ENCODE data around the gene TTLL11.
"Not testable (repeated sequence)": the region's sequence is repeated elsewhere in the genome, so short reads cannot be mapped to it uniquely, and the experiment has no call there.

The TTLL11 gene

DNA sequence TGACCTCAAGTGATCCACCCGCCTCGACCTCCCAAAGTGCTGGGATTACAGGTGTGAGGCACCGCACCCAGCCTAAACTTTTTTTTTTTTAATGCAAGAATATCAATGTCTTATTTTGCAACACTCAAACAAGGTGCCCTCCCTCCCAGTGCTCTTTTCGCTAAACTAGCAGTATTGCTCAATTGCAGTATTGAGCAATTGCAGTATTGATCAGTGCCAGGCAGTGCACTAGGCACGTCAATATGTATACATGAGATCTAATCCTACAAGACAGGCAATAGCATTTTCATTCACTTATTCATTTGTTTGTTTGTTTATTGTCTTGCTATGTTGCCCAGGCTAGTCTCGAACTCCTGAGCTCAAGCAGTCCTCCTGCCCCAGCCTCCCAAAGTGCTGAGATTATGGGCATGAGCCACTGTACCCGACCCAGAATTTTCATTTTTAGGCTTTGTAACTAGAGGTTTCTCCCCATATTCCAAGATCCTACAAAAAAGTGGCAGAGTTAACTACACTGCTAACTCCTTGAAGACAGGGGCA lies 94.5 kb downstream of the TTLL11 start:
- DNase-seq = no peak

DNA sequence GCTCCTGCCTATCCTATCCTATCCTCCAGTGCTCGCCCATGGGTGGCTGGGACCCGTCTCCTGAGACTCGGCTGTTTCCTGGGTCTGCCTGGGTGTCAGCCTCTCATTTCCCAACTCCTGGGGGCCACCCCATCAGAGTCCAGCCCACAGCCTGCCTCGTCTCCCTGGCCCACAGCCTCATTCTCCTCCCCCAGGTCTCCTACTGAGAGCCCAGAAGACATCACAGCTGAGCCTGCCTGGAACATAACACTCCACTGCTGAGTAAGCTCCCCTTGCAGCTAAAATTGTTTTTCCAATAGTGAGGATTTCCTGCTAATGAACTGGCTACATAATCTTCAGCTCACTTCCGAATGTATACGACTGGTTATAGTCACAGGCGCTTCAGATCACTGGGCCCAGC lies 95.3 kb downstream of the TTLL11 start:
- DNase-seq = no peak

DNA sequence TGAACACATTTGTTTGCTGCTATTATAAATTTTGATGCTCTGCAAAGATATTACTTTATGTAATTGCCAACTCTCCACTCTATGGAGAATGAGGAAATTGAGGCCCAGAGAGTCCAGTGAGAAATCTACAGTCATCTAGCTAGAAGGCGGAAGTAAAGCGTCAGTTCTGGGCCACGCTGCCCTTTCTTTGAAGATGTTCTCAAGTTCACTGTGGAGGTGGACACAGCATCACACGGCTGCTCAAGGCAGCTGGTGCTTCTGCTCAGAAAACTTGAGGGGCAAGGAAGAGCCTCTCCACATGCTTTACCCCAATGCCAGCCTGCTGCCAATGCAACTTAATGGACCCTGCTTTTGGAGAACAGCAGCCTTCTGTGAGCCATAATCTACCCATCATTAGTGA lies 96.3 kb downstream of the TTLL11 start:
- DNase-seq = no peak

DNA sequence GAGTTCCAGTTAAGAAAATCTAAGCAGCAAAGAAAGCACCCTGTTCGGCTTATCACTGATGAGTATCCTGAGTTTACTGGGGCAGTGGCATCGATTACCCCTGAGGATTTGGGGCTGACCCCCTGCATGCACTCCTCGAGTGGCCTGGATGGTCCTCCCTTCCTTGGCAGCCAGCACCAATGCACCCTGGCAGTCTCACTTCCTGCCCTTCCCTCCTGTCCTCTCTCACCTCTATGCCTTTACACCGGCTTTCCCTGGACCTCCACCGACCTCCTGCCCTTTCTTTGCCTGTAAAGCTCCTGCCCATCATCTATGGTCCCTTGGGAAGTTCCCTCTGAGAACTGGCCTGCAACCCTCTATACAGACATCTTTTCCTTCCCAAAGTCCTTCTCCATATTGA lies 97.1 kb downstream of the TTLL11 start:
- no peak for DNase-seq

DNA sequence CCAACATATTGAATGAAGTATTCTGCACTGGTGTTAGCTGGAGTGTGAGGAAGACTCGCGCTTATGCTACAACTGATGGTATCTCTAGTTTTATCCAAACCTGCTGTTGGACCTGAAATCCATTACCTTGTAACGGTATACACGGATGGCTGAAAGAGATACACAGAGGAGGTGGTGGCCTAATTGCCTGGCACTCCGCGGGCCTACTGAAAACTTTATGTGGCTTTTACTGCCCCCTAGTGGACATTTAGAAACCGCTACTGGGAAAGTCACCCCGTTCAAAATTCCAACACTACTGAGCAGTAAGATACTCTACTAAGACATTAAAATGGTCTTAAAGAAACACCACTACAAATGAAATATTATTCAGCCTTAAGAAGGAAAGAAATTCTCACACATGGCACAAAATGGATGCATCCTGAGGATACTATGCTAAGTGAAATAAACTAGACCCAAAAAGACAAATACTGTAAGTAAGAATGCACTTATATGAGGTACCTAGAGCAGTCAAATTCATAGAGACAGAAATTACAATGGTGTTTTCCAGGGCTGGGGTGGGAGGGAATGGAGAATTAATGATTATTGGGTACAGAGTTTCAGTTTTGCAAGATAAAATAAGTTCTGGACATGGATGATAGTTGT lies 100.4 kb downstream of the TTLL11 start:
- DNase-seq = peak; percentile 45

DNA sequence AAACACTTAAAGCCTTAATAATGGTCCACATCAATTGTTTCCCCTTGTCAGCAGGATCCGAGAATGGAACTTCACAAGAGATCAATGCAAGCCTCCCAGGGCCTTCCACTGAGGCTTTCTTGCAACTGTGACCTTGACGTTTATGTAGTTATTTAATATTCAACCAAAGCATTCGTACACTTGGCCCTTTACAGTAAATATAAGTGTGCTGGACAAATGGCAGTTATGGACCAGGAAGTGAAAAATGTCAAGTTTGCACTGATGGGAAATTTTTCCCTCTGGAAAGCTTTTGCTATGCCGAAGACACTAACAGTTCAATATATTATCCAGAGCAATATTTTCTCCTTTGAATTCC lies 101.8 kb downstream of the TTLL11 start:
- no peak for DNase-seq

DNA sequence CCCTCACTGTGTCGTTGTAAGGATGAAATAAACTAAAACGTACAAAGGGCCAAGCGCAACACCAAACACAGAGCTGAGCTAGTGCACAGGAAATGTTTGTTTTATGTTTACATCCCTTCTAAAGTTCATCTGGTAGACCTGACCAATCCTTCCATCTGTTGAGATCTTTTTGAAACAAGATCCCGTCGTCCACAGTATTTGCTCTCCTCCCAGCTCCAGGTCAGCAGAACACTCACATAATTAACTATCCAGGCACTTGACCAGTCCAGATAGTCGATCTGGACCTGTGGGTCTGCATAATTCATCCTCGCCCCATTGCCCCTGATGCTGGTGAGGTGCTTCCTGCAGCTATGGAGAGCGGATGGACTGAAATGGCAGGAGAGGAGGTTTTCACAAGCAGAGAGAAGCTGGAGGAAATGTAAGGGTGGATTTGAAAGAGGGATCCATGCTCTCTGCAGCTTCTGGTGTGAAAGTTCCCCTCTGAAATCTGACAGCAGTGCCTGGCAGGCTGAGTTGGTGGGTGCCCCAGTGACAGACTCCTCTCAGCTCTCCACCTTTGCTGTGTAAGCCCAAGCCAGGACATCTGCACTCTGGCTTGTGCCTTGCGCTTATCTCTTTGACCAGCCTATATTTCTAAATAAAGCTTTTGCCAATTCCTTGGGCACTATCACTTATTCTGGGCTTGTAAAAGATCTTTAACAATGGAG lies 102.4 kb downstream of the TTLL11 start:
- no peak for DNase-seq

DNA sequence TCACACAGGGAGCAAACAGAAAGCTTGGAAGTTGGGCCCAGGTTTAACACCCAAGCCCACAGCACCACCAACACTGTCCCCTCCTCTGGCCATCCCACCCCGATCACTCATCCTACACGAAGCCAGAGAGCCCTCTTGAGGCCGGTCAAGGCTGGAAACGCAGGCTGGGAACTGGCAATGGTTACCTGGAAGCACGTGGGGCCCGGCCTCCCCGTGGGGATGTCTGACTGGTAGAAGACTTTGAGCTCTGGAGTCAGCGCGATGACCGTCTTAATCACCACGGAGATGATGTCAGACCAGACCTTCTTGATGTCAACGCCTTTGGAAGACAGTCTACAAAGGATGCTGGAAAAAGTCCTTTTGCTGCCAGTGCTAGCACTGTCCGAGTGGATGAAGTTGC lies 104.1 kb downstream of the TTLL11 start:
- DNase-seq = no peak

DNA sequence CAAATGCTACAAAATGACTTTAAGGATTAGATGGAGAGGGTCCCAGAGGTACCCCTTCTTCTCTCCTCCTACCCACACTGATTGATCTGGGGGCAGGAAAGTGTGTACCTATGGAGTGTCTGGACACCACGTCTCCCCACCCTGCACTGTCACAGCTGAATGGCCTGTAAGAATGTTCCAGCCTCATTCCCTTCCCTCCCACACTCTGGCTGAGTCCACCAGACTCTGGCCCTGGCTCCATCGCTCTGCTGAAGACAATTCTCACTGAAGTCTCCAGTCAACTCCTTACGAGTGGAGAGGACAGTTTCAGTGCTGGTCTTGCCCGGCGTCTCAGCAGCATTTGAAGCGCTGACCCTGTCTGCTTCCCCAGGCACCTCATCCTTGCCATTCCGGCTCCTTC lies 105.8 kb downstream of the TTLL11 start:
- no peak for DNase-seq

DNA sequence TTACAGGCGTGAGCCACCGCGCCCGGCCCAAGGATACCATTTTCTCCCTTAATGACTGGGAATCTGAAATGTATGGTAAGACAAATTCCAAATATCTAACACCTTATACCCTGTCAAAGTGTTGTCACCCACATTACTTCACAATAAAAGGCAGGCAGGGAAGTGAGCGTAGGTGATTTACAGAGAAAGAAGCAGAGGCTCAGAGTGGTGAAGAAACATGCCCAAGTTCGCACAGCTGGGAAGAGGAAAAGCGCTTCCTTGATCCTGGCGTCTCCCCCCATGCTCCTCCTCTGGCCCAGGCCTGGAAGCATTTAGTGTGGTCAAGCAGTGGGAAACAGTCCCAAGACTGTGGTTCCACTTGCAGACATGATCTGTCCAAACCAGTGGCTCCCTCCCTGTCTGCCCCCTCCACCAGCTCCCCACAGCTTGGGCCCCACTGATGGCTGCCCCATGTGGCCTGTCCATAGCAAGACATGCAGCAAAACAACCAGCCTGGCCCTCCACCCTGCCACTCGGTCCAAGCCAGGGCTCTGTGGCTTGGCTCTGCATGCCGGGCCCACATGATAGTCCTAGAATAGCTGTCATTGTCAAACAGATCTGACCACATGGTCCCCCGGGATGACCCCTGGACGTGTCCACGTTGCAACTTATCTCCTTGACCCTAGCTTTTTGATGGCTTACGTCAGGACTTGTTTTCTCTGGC lies 107.2 kb downstream of the TTLL11 start:
- DNase-seq = no peak

DNA sequence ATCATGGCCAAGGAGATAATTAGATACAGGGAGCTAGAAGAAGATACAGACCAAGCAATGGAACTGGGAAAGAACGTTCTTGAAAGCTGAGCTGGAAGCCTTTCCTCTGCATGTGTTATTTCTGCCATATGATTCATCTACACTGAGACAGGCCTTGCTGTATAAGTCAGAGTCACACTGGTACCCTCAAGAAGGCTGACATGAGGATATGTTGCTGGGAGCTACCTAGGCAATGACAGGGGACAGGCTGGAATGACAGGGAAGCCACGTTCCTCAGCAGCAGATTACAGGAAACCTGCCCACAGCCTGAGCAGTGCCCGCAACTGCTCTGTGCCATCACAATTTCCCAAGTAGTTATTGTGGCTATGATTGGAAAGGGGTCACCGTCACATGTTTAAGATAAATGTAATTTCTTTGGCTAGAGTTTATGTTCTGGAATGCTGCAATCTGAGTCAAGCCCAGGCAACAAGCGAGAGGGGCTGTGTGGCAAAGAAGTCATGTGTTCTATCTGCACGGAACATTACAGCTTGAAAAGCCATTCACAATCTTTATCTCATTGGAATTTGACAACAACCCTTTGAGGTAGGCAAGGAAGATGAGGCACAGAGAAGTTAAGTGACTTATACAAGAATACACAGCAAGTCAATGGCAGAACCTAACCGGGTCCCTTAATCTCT lies 108.2 kb downstream of the TTLL11 start:
- DNase-seq = no peak

DNA sequence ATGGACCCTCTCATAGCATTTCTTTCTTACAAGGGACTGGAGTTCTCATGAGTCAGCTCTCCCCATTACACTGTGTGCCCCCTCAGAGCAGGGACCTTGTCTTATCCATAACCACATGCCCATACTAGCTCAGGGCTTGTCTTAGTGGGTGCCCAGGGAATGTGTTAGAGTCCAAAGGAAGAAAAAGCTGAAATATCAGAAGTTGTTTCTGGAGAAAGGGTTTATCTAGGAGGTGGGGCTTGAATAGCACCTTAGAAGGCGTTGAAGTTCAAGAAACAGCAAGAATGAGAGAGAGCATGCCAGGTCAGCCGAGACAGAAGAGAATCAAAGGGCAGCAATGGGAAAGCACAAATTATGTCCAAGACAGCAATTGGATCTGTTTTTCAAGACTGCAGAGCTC lies 109.4 kb downstream of the TTLL11 start:
- no peak for DNase-seq

DNA sequence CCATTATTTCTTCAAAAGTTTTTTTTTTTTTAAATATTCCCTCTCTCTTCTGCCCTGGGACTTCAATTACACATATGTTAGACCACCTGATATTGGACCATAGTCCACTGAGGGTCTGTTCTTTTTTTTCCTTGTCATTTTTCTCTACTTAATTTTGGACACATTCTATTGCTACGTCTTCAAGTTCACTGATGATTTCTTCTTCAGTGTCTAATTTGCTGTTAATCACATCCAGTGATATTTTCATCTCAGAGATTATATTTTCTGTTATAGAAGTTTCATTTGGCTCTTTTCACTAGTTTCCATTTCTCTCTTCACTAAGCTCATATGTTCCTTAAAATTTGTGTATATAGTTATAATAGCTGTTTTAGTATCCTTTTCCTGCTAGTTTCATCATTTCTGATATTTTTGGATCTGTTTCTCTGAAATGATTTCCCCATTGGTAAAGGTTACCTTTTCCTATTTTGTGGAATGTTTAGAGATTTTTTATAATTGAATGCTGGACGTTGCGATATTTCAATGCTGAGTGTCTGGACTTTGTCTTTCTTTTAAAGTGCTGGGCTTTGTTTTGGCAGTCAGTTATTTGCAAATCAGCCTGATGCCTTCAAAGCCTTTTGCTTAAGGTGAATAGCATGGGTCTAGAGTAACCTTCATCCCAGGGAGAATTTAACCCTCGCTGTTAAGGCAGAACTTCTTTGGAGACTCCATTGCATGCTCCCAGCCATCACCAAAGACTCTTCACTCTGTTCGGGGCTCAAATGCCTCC lies 111.8 kb downstream of the TTLL11 start:
- DNase-seq = no peak

DNA sequence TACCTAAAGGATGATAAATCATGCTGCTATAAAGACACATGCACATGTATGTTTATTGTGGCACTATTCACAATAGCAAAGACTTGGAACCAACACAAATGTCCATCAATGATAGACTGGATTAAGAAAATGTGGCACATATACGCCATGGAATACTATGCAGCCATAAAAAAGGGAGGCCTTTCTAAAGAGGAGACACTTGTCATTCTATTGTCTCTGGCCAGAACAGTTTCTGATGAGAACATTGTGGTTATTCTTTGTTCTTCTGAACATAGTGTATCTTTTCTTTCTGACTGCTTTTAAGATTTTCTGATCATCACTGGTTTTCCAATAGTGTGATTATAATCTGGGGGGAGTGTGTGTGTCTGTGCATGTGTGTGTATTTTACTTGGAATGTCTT lies 112.4 kb downstream of the TTLL11 start:
- not testable (repeated sequence) for DNase-seq

DNA sequence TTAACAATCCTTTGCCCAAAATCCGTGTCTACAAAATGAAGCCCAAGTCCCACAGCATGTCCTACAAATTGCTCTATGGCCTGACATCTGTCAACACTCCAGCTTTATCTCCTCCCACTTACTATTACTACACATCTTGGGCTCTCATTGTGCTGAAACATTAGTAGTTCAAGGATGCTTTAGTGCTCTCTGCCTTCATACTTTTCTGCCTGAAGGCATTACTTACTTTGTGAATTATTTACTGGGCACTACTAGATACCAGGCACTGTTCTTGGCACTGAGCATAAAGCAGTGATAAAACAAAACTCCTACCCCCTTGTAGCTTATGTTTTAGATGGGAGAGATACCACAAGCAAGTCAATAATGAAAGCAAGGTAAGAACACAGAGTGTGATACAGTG lies 113.4 kb downstream of the TTLL11 start:
- no peak for DNase-seq

DNA sequence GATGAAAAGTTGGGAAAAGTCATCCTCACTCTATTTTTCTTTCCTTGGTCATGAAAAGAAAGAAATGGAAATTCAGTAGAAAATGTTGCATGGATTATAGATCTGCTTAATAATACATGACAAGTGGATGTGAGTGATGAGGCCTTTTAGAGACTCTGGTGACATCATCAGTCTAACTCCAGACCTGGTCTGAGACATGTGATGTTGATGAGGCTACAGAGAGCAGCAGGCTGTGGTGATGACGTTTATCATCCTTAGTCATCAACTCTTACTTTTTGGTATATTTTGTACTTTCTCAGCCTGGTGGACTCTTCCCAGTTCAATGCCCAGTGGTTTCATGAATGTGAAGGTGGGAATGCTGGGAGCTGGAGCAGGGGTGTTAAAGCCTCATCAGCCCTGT lies 116.4 kb downstream of the TTLL11 start:
- no peak for DNase-seq

DNA sequence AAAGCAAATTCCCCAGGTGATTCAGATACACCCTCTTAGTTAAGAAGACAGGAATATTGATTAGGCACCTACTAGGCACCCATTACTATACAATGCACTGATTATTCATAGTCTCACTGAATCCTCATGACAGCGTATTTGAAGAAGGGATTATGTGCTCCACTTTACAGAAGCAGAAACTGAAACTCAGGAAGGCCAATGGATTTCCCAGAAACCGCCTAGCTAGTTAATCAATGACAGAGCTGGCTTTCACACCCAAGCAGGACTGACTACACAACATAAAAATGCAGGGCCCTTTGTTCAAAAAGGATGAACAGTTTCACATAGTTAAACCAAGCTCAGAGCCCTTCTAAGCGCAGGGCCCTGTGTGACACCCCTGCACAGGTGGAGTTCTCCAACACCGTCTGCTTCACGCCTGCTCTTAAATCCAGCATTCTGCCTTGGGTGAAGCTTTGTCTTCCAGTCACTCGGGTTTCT lies 117.3 kb downstream of the TTLL11 start:
- DNase-seq = no peak

DNA sequence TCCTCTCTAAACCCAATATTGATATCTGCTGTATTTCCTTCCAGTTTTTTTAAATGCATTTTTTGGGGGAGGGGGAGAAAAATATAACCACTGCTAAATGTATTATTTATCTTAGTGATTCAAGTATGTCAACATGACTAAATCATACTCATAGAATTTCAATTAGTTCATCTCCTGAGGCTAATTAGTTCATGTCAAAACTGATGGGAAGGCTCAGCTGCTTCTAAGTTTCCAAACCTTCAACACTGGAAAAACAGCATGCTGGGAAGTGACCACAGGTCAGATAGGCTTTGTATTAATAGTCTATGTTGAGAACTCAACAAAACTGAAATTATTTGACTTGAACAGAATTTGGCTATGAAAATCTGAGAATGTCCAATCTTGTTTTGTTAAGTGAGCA lies 118.7 kb downstream of the TTLL11 start:
- DNase-seq = no peak

DNA sequence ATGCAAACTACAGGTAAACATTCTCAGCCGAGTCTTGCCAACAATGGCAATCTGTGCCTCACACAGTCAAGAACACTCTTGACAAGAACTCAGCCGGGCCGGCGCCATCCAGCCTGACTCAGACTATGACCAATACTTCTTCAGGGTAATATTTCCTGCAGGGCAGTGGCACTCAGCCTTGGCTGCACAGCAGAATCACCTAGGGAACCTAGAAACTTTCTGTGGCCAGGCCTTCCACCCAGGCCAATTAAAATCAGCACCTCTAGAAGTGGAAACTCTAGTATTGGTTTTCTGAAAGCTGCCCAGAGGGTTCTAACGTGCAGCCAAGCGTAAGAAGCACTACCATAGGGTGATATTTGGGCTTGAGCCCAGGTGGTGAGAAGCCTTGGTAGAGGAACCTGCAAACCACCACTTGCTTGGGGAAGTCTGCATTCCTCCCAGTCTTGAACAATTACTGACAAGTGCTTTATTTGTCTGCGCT lies 120.6 kb downstream of the TTLL11 start:
- DNase-seq = no peak

DNA sequence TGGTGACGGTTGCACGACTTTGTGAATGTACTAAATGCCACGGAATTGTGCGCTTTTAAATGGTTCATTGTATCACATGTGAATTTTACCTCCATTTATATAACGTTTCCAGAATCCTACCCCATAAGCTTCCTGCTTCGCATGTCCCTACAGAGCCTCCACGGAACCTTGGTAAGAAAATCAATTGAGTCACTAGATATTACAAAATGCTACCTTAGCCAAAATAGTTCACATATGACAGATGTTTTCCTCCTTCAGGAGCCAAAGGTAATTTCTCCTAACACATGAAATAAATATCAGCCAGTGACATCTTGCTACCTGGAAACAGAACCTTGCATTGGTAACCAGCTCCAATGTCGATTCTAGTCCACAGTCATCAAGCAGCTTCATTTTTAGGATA lies 125.1 kb downstream of the TTLL11 start:
- no peak for DNase-seq

DNA sequence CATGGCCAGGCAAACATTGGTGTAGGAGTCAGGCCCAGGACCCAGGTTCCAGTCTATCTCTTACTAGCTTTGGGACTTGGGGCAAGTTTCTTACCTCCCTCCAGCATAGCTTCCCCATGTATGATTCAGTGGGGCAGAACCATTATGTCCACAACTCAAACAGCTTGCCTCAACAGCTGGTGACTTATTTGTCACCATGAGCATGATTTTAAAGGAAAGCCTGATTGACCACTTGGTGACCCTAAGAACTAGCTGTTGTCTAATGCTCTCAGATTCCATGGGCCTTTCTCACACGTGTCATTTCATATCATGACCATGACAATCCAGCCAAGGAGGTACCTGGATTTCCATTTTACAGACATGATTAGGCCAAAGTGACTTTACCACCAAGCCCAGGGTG lies 126.4 kb downstream of the TTLL11 start:
- DNase-seq = no peak

DNA sequence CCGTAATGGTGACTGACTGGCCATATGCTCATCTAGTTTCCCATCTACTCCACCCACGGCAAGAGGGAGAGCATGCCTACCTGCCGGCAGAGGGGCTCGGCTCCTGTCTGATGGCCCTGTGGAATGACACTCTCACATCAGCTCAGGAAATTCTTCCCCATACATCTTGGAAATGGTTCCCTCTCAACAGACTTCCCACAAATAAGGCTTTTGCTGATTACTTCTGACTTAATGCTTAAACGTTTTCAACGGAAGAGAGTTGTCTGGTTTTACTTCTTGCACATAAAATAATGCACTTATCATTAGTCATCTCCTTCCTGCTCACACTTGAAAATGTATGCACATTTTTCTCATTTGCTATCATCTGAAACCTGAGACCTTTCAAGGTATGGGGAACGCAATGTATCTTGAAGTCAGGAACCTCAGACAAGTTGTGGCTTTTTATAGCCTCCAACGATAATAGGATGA lies 129.5 kb downstream of the TTLL11 start:
- DNase-seq = no peak
